ENCODE data around the gene TNS3. TPM values are rescaled to one million over a fixed set of nuclear protein-coding genes. Genes with fewer than 3 reads are reported as not detected.

The TNS3 gene
- polyA plus RNA-seq, 1 of the 3 experiments (the other 2 are of a cell fraction): 72.3 TPM

DNA sequence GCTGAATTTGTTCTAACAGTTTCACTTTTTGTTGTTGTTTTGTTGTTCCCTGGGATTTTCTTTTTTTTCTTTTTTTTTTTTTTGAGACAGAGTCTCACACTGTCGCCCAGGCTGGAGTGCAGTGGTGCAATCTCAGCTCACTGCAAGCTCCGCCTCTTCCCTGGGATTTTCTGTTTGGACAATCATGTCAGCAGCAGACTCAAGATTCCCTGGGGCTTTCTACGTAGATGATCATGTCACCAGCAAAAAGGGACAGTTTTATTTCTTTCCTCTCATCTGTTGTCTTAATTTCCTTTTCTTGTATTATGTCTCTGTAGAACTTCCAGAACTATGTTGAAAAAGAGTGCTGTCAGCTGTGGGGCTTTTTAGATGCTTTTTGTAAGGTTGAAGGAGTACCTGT lies 241.4 kb downstream of the TNS3 start:
- ChIA-PET CTCF (interaction anchor here (1.2 kb wide), 1 partner anchor 75 kb away, joined by 4 read pairs; no protein-coding TSS in a partner anchor), POLR2A (no interaction called here)
- H3K27me3 ChIP-seq (ENCODE audit: insufficient read depth): no peaks in the 10 kb centered on the region
- TF ChIP-seq, protein P1, sequence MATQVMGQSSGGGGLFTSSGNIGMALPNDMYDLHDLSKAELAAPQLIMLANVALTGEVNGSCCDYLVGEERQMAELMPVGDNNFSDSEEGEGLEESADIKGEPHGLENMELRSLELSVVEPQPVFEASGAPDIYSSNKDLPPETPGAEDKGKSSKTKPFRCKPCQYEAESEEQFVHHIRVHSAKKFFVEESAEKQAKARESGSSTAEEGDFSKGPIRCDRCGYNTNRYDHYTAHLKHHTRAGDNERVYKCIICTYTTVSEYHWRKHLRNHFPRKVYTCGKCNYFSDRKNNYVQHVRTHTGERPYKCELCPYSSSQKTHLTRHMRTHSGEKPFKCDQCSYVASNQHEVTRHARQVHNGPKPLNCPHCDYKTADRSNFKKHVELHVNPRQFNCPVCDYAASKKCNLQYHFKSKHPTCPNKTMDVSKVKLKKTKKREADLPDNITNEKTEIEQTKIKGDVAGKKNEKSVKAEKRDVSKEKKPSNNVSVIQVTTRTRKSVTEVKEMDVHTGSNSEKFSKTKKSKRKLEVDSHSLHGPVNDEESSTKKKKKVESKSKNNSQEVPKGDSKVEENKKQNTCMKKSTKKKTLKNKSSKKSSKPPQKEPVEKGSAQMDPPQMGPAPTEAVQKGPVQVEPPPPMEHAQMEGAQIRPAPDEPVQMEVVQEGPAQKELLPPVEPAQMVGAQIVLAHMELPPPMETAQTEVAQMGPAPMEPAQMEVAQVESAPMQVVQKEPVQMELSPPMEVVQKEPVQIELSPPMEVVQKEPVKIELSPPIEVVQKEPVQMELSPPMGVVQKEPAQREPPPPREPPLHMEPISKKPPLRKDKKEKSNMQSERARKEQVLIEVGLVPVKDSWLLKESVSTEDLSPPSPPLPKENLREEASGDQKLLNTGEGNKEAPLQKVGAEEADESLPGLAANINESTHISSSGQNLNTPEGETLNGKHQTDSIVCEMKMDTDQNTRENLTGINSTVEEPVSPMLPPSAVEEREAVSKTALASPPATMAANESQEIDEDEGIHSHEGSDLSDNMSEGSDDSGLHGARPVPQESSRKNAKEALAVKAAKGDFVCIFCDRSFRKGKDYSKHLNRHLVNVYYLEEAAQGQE (IDR thresholded peaks at IDR 0.05; ENCODE audit: low read depth, low read length): no peak
- TF ChIP-seq CTCF (IDR thresholded peaks at IDR 0.05) (no peak), CHD2 (IDR thresholded peaks at IDR 0.05; ENCODE audit: low read length, partially characterized antibody) (no peak), GABPA (IDR thresholded peaks at IDR 0.05; ENCODE audit: low read depth) (no peak), ELF1 (IDR thresholded peaks at IDR 0.05) (no peak), EZH2phosphoT487 (IDR thresholded peaks at IDR 0.05; ENCODE audit: borderline replicate concordance, low read depth) (no peak), SIN3A (IDR thresholded peaks at IDR 0.05; ENCODE audit: borderline replicate concordance, low read depth, low read length) (no peak), NRF1 (IDR thresholded peaks at IDR 0.05; ENCODE audit: low read depth, low read length) (no peak), RCOR1 (IDR thresholded peaks at IDR 0.05; ENCODE audit: low read length) (no peak), FOXM1 (IDR thresholded peaks at IDR 0.05; ENCODE audit: low read depth) (no peak), EP300 (IDR thresholded peaks at IDR 0.05; ENCODE audit: borderline replicate concordance in 1 of 2, low read depth in 1 of 2, low read length in 1 of 2) (no peak), RAD21 (IDR thresholded peaks at IDR 0.05; ENCODE audit: low read length) (no peak), YY1 (IDR thresholded peaks at IDR 0.05; ENCODE audit: low read depth) (no peak), GATA2 (CRISPR knock-in tag; IDR thresholded peaks at IDR 0.05) (no peak), TEAD4 (IDR thresholded peaks at IDR 0.05; ENCODE audit: borderline replicate concordance, insufficient read depth) (no peak), RXRA (IDR thresholded peaks at IDR 0.05; ENCODE audit: borderline replicate concordance, low read depth) (no peak)
- TF ChIP-seq, protein P2, sequence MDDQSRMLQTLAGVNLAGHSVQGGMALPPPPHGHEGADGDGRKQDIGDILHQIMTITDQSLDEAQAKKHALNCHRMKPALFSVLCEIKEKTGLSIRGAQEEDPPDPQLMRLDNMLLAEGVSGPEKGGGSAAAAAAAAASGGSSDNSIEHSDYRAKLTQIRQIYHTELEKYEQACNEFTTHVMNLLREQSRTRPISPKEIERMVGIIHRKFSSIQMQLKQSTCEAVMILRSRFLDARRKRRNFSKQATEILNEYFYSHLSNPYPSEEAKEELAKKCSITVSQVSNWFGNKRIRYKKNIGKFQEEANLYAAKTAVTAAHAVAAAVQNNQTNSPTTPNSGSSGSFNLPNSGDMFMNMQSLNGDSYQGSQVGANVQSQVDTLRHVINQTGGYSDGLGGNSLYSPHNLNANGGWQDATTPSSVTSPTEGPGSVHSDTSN (IDR thresholded peaks at IDR 0.05): no peak
- TF ChIP-seq, protein P3, sequence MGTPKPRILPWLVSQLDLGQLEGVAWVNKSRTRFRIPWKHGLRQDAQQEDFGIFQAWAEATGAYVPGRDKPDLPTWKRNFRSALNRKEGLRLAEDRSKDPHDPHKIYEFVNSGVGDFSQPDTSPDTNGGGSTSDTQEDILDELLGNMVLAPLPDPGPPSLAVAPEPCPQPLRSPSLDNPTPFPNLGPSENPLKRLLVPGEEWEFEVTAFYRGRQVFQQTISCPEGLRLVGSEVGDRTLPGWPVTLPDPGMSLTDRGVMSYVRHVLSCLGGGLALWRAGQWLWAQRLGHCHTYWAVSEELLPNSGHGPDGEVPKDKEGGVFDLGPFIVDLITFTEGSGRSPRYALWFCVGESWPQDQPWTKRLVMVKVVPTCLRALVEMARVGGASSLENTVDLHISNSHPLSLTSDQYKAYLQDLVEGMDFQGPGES (IDR thresholded peaks at IDR 0.05; ENCODE audit: low read depth, low read length): no peak
- TF ChIP-seq, protein P4, sequence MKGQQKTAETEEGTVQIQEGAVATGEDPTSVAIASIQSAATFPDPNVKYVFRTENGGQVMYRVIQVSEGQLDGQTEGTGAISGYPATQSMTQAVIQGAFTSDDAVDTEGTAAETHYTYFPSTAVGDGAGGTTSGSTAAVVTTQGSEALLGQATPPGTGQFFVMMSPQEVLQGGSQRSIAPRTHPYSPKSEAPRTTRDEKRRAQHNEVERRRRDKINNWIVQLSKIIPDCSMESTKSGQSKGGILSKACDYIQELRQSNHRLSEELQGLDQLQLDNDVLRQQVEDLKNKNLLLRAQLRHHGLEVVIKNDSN (IDR thresholded peaks at IDR 0.05; ENCODE audit: borderline replicate concordance, low read depth): no peak
- no peak overlapping the region for H3K4me2 ChIP-seq
- no peak overlapping the region for H2AFZ ChIP-seq (ENCODE audit: low read depth)
- no peak overlapping the region for H3K27ac ChIP-seq (ENCODE audit: low read depth in 2 of 2, low read length in 1 of 2)
- no peak for DNase-seq
- H3K4me3 ChIP-seq (ENCODE audit: low read depth in 2 of 2, low read length in 1 of 2): no peak overlapping the region
- no peaks in the 10 kb centered on the region for H3K79me2 ChIP-seq (ENCODE audit: insufficient read depth)
- H3K9me3 ChIP-seq: no peaks in the 10 kb centered on the region
- H3K9me2 ChIP-seq: no peaks in the 10 kb centered on the region
- H3F3A ChIP-seq (replicated peaks; ENCODE audit: insufficient read depth): no peaks in the 10 kb centered on the region
- H3K9ac ChIP-seq: no peak overlapping the region
- no peaks in the 10 kb centered on the region; the same call in 1 of the 2 replicates for H4K20me1 ChIP-seq (ENCODE audit: insufficient read depth)
- H3K4me1 ChIP-seq (ENCODE audit: control insufficient read depth in 1 of 2, insufficient read depth in 2 of 2, low read depth in 1 of 2, low read length in 1 of 2): no peaks in the 10 kb centered on the region; a peak in 1 of 4 replicates
- peaks cover 49 to 66% of the 10 kb centered on the region in 2 experiments for H3K36me3 ChIP-seq (replicated peaks in 1 of 2; ENCODE audit: control insufficient read depth in 1 of 2, insufficient read depth in 2 of 2, low read length in 1 of 2)
- WGBS (ENCODE audit: low lambda C conversion rate): 98% methylated on average over 3 of the region's 3 CpGs

All from SK-N-SH (cell line).